HEK293 (cell line): Measurements from ENCODE around the gene TBL1Y.

Source experiments
- CTCF ChIA-PET: fragments of 350-600 bp; formaldehyde crosslinking; extraction: SDS; loops from one replicate; lab custom pipeline; 2021; ENCODE audit warnings: antibody characterized with exemption; lab: Yijun Ruan, JAX
- POLR2A ChIA-PET: fragments of 300-600 bp; formaldehyde crosslinking; extraction: SDS; loops from one replicate; lab custom pipeline; 2020; ENCODE audit warnings: antibody characterized with exemption, inconsistent platforms; lab: Yijun Ruan, JAX
- H3K27ac ChIP-seq: fragments of 200-500 bp; sonication (Bioruptor generic); 2 replicates; pipeline ENCODE4 v1.5.1; 2014; ENCODE audit warnings: low read depth, low read length, control low read depth, inconsistent platforms; ENCODE audit errors: extremely low read depth
- H3K36me3 ChIP-seq, 2 experiments: fragments of 200-500 bp in 1 of 2; sonication (Bioruptor generic) in 1 of 2; 1 replicate in 1 of 2; 2 replicates in 1 of 2; pipeline ENCODE4 v1.5.1; 2014 to 2017; ENCODE audit warnings: inconsistent platforms in 2 of 2, low read length in 2 of 2; ENCODE audit not compliant: control insufficient read depth in 2 of 2, insufficient read depth in 1 of 2
- H3K4me1 ChIP-seq: fragments of 200-500 bp; sonication (Bioruptor generic); 2 replicates; pipeline ENCODE4 v1.5.1; 2014; ENCODE audit warnings: mild to moderate bottlenecking, low read length, inconsistent platforms; ENCODE audit not compliant: control insufficient read depth, insufficient read depth
- H3K4me3 ChIP-seq: 2 replicates; pipeline ENCODE4 v1.5.1; 2011; ENCODE audit warnings: low read depth, mild to moderate bottlenecking, control low read depth, low read length, moderate library complexity
- H3K9me3 ChIP-seq: fragments of 200-500 bp; sonication (Bioruptor generic); 2 replicates; pipeline ENCODE4 v1.5.1; 2014; ENCODE audit warnings: low read depth, low read length, inconsistent platforms; ENCODE audit not compliant: control insufficient read depth, insufficient read depth
- GFI1B ChIP-seq: fragments of 450-650 bp; formaldehyde crosslinking; IDR thresholded peaks from 2 replicates; pipeline ENCODE4 v1.5.1; 2016; ENCODE audit warnings: missing biosample characterization, missing genetic modification characterization
- GLIS1 ChIP-seq: fragments of 450-650 bp; formaldehyde crosslinking; IDR thresholded peaks from 2 replicates; pipeline ENCODE4 v1.5.1; 2016; ENCODE audit warnings: missing biosample characterization, missing genetic modification characterization
- INSM2 ChIP-seq: fragments of 450-650 bp; formaldehyde crosslinking; IDR thresholded peaks from 2 replicates; pipeline ENCODE4 v1.5.1; 2016; ENCODE audit warnings: missing biosample characterization, missing genetic modification characterization
- PRDM10 ChIP-seq: fragments of 450-650 bp; formaldehyde crosslinking; IDR thresholded peaks from 2 replicates; pipeline ENCODE4 v1.5.1; 2016; ENCODE audit warnings: missing biosample characterization, missing genetic modification characterization
- ZNF112 ChIP-seq: fragments of 450-650 bp; formaldehyde crosslinking; IDR thresholded peaks from 2 replicates; pipeline ENCODE4 v1.5.0; 2017; ENCODE audit warnings: missing biosample characterization, missing genetic modification characterization
- ZNF175 ChIP-seq: fragments of 450-650 bp; formaldehyde crosslinking; IDR thresholded peaks from 2 replicates; pipeline ENCODE4 v1.5.1; 2016; ENCODE audit warnings: missing biosample characterization, missing genetic modification characterization
- ZNF24 ChIP-seq: fragments of 450-650 bp; formaldehyde crosslinking; IDR thresholded peaks from 2 replicates; pipeline ENCODE4 v1.5.1; 2016; ENCODE audit warnings: missing biosample characterization, missing genetic modification characterization
- ZNF292 ChIP-seq: fragments of 450-650 bp; formaldehyde crosslinking; IDR thresholded peaks from 2 replicates; pipeline ENCODE4 v1.5.1; 2016; ENCODE audit warnings: low read depth, missing biosample characterization, missing genetic modification characterization, borderline replicate concordance
- ZNF518A ChIP-seq: fragments of 450-650 bp; formaldehyde crosslinking; conservative IDR thresholded peaks from 2 replicates; pipeline ENCODE4 v1.5.1; 2016; ENCODE audit warnings: low read depth, missing biosample characterization, missing genetic modification characterization
- ZNF530 ChIP-seq: fragments of 450-650 bp; formaldehyde crosslinking; IDR thresholded peaks from 2 replicates; pipeline ENCODE4 v1.5.1; 2016; ENCODE audit warnings: low read depth, missing biosample characterization, missing genetic modification characterization
- ZNF585B ChIP-seq: fragments of 450-650 bp; formaldehyde crosslinking; IDR thresholded peaks from 2 replicates; pipeline ENCODE4 v1.5.1; 2016; ENCODE audit warnings: missing biosample characterization, missing genetic modification characterization
- ZNF610 ChIP-seq: fragments of 450-650 bp; formaldehyde crosslinking; IDR thresholded peaks from 2 replicates; pipeline ENCODE4 v1.5.1; 2016; ENCODE audit warnings: missing biosample characterization, missing genetic modification characterization, borderline replicate concordance
- ZNF658 ChIP-seq: fragments of 450-650 bp; formaldehyde crosslinking; IDR thresholded peaks from 2 replicates; pipeline ENCODE4; 2016; ENCODE audit warnings: missing biosample characterization, missing genetic modification characterization
- ZNF664 ChIP-seq: fragments of 450-650 bp; formaldehyde crosslinking; IDR thresholded peaks from 2 replicates; pipeline ENCODE4 v1.5.1; 2016; ENCODE audit warnings: missing biosample characterization, missing genetic modification characterization
- ZNF791 ChIP-seq: fragments of 450-650 bp; formaldehyde crosslinking; IDR thresholded peaks from 2 replicates; pipeline ENCODE4 v1.5.1; 2016; ENCODE audit warnings: missing biosample characterization, missing genetic modification characterization
- TF ChIP-seq, protein P1 (sequence below): fragments of 450-650 bp; formaldehyde crosslinking; IDR thresholded peaks from 2 replicates; pipeline ENCODE4 v1.5.1; 2016; ENCODE audit warnings: missing biosample characterization, missing genetic modification characterization
- TF ChIP-seq, protein P2 (sequence below): fragments of 450-650 bp; formaldehyde crosslinking; IDR thresholded peaks from 2 replicates; pipeline ENCODE4 v1.5.1; 2016; ENCODE audit warnings: missing biosample characterization, missing genetic modification characterization
- TF ChIP-seq, protein P3 (sequence below): fragments of 450-650 bp; formaldehyde crosslinking; IDR thresholded peaks from 2 replicates; pipeline ENCODE4 v1.5.0; 2017; ENCODE audit warnings: missing biosample characterization, missing genetic modification characterization, borderline replicate concordance

Gene TBL1Y

DNA sequence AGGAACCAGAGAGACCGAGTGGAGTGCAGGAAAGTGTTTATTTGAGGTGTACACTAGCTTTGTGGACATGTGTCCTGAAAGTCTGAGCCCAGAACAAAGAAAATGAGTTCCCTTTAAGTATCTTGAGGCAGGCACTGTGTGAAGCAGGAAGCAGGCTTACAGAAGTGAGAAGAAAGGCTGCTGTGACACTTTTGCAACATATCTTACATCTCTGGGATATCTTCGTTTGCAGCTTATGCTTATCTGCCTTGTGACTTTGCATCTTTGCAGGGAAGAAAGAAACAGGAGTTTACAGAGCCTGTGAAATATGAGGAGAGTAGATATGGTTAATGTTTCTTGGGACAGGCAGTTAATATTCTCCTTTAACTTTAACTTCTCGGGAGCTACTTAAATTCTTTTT is 92.1 kb downstream of the TBL1Y start:
- no peaks in the 10 kb centered on the region for H3K36me3 ChIP-seq
- no peak overlapping the region for H3K27ac ChIP-seq
- TF ChIP-seq GFI1B (tag by site-specific recombination) (no peak), ZNF175 (tag by site-specific recombination) (no peak), ZNF518A (tag by site-specific recombination) (no peak), PRDM10 (tag by site-specific recombination) (no peak), ZNF112 (tag by site-specific recombination) (no peak), INSM2 (no peak), ZNF585B (no peak), ZNF658 (no peak), ZNF24 (tag by site-specific recombination) (no peak), ZNF610 (no peak), ZNF664 (tag by site-specific recombination) (no peak), ZNF530 (tag by site-specific recombination) (no peak), ZNF791 (tag by site-specific recombination) (no peak), GLIS1 (tag by site-specific recombination) (no peak), ZNF292 (no peak)
- TF ChIP-seq, protein P1, sequence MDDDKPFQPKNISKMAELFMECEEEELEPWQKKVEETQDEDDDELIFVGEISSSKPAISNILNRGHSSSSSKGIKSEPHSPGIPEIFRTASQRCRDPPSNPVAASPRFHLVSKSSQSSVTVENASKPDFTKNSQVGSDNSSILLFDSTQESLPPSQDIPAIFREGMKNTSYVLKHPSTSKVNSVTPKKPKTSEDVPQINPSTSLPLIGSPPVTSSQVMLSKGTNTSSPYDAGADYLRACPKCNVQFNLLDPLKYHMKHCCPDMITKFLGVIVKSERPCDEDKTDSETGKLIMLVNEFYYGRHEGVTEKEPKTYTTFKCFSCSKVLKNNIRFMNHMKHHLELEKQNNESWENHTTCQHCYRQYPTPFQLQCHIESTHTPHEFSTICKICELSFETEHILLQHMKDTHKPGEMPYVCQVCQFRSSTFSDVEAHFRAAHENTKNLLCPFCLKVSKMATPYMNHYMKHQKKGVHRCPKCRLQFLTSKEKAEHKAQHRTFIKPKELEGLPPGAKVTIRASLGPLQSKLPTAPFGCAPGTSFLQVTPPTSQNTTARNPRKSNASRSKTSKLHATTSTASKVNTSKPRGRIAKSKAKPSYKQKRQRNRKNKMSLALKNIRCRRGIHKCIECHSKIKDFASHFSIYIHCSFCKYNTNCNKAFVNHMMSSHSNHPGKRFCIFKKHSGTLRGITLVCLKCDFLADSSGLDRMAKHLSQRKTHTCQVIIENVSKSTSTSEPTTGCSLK (tag by site-specific recombination): no peak
- TF ChIP-seq, protein P2, sequence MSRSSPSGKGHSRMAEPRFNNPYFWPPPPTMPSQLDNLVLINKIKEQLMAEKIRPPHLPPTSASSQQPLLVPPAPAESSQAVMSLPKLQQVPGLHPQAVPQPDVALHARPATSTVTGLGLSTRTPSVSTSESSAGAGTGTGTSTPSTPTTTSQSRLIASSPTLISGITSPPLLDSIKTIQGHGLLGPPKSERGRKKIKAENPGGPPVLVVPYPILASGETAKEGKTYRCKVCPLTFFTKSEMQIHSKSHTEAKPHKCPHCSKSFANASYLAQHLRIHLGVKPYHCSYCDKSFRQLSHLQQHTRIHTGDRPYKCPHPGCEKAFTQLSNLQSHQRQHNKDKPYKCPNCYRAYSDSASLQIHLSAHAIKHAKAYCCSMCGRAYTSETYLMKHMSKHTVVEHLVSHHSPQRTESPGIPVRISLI: no peak
- TF ChIP-seq, protein P3, sequence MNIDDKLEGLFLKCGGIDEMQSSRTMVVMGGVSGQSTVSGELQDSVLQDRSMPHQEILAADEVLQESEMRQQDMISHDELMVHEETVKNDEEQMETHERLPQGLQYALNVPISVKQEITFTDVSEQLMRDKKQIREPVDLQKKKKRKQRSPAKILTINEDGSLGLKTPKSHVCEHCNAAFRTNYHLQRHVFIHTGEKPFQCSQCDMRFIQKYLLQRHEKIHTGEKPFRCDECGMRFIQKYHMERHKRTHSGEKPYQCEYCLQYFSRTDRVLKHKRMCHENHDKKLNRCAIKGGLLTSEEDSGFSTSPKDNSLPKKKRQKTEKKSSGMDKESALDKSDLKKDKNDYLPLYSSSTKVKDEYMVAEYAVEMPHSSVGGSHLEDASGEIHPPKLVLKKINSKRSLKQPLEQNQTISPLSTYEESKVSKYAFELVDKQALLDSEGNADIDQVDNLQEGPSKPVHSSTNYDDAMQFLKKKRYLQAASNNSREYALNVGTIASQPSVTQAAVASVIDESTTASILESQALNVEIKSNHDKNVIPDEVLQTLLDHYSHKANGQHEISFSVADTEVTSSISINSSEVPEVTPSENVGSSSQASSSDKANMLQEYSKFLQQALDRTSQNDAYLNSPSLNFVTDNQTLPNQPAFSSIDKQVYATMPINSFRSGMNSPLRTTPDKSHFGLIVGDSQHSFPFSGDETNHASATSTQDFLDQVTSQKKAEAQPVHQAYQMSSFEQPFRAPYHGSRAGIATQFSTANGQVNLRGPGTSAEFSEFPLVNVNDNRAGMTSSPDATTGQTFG (tag by site-specific recombination): no peak
- no peaks in the 10 kb centered on the region for H3K9me3 ChIP-seq
- POLR2A ChIA-PET: no interaction called here
- CTCF ChIA-PET: no interaction called here
- H3K4me3 ChIP-seq: no peak overlapping the region
- no peaks in the 10 kb centered on the region for H3K4me1 ChIP-seq
